NCI-H1417 (cell line): ENCODE results near the gene E2F6.

Source experiments
- DNase-seq, 3 experiments: peaks; one replicate each; lab custom pipeline; 2025; lab: John Stamatoyannopoulos, UW

E2F6 gene

GRCh38 chr2:11465485-11466306, at the start of gene E2F6:
Gene E2F6, minus strand, starts transcription at chr2:11466161. Its CDS starts 282 bp downstream, at chr2:11465879.
- peak; percentile 97 to 98 (median 98) for DNase-seq

DNA sequence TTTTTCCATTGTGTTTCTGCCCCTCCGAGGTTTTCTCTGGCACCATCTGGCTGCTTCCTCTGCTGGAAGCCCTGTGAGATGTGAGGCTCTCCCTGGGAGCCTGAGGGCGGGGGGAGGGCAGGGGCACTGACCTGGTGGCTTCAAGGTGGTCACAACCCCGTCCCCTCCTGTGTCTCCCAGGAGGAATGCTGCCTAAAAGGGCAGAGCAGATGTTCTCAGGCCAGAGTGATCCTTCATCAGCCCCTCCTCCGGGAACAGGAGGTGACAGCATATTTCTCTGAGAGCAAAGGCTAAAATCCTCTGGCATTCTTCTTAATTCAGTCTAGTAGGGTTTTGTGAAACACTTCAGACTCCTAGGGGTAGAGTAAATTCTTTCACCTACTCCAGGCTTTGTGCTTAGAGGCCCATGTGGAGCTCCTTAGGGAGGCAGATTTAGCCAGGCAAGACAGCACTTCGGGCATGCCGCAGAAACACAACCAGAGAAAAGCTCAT, 49.6 kb upstream of the E2F6 start:
- DNase-seq, result no peak

- no peak for DNase-seq
Measured at GRCh38 chr2:11514904-11515303, 48.9 kb upstream of the E2F6 start.

DNA sequence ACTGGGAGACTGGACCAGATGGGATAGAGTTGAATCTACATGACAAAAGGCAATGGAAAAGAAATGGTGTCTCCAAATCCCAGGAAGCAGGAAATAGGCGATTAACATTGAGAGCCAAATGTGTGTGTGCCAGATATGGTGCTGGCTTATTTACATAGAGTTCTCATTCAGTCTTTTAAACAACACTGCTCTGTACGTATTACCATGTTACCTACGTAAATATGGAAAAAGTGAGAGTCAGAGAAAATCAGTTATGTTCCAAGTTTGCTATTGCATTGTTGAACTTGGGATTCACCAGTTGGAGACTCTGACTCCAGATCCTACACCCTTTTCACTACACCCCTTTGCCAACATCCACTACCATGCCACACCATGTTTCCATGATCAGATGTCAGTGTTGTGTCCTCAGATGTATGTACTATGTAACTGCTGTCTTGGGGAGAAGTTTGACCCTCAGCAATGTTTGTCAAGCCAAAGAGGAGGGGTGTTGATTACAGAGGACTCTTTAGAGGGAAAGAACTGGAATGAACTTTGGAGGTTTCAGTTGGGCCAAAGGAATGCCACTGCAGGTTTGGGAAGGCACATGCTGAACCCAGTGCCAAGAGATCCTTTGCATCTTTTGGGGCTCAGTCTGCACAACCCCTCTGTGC, 48.2 kb upstream of the E2F6 start:
- no peak for DNase-seq

DNA sequence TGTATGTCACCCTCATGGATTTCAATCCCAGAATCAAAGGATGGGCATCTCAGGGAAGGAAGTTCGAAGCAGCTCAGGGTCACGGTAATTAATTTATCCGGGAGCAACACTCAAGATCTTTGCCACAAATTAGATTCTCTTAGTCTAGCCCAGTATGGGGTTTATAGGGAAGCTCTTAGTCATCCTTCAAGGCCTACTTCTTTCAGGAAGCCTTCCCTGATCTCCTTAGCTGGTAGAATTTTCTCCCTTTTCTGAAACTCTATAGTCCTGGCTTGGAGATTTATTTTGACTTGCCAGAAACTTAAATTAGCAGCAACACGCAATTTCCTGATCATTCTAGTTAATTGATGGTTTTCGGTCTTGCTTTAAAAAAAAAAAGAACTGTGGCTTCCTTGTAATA, 47.4 kb upstream of the E2F6 start:
- no peak for DNase-seq

GRCh38 chr2:11512431-11512830, 46.5 kb upstream of the E2F6 start:
- DNase-seq, result no peak

DNA sequence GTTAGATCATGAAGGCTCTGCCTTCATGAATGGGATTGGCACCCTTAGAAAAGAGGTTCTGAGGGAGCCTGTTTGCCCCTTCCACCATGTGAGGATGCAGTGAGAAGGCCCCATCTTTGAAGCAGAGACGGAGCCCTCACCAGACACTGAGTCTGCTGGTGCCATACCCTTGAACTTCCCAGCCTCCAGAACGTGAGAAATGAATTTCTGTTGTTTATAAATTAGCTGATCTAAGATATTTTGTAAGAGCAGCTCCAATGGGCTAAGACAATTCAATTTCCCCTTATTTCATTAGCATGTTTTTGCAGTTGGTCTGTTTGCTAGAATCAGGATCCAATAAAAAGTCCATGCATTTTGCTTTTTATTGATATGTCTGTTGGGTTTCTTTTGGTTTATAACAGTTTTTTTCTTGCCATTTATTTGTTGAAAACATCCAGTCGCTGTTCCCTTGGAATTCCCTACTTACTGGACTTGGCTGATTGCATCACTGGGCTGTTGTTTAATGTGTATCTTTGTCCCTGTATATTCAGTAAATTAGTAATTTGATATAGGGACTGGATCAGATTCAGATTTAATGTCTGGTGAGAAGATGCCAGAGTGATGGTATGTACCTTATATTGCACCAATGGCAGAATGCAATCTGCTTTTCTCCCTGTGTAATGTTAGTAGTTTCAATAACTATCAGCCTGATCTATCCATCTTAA, 43.8 kb upstream of the E2F6 start:
- no peak for DNase-seq

DNA sequence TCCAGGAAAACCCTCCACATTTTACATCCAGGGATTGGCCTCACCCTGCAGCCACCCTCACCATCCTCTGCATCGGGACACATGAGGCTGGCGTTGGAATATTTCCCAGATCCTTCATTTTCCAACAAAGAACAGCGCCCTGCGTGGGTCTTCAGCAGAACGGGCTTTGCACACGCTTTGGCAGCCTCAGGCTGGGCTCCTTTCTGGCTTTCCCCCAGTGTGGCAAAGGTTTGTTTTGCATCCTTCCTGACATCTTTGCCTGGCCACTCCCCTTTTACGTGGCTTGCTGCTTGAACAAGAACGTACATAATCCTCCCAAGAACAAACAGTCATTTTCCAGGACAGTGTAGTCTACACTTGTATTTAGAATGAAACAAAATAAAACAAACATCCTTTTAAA, 42.3 kb upstream of the E2F6 start:
- DNase-seq, result no peak

DNA sequence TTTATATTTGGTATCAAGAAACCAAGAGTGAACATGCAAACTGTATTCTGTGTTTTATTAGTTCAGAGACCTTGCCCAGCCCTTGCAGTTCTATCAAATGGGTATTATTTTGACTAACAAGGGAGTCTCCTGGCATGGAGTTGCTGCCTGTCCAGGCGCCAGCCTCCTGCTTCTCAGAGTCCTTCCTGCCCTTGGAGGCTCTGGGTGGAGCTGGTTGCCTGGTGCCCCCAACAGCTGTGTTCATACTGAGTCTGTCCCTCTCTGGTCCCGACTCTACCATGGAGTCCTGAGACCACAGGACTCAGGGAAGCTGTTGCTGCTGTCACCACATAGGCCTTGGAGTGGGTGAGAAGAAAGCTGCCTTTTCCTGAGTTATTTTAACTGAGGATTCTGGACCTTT, 41.6 kb upstream of the E2F6 start:
- DNase-seq, result no peak

DNA sequence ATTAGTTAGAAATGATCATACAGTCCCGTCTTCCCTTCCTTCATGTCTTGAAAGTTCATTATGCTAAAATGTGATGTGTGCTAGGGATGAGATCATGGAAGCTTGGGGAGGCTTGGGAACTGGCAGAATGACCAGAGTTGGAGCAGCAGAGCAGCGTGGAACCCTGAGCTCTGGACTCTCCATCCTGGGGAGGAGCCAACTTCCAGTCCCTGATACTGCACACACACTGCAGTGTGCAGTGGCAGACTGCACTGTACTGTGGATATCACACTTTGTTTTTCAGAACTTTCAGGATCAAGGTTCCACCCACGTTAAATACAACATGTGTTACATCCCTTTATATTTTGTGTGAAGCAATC, 40.6 kb upstream of the E2F6 start:
- no peak for DNase-seq

GRCh38 chr2:11505652-11506610, 40.0 kb upstream of the E2F6 start:
- no peak for DNase-seq

DNA sequence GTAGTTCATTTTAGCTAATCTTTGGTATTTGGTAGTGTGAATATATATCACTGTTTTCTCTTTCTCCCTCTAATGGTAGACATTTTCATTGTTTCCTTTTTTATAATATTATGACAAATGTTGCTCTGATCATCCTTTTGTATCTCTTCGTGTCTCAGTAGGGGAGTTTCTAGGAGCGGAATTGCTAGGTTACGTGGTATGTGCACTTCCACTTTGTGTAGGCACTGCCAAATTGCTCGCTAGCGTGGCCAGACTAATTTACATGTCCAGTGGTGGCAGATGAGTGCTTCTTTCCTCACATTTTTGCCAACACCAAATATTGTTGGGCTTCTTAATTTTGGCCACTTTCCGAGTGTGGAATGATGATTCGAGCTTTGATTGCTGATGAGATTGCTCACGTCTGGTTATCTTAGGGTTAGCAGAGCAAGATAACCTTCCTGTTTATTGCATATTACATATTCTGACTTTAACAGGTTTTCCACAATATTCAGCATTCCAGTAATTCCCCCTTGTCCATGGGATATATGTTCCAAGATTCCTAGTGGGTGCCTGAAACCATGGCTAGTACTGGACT, 37.5 kb upstream of the E2F6 start:
- no peak for DNase-seq

GRCh38 chr2:11502740-11503292, 36.9 kb upstream of the E2F6 start:
- DNase-seq, result no peak

GRCh38 chr2:11500702-11501303, 34.8 kb upstream of the E2F6 start:
- no peak for DNase-seq

DNA sequence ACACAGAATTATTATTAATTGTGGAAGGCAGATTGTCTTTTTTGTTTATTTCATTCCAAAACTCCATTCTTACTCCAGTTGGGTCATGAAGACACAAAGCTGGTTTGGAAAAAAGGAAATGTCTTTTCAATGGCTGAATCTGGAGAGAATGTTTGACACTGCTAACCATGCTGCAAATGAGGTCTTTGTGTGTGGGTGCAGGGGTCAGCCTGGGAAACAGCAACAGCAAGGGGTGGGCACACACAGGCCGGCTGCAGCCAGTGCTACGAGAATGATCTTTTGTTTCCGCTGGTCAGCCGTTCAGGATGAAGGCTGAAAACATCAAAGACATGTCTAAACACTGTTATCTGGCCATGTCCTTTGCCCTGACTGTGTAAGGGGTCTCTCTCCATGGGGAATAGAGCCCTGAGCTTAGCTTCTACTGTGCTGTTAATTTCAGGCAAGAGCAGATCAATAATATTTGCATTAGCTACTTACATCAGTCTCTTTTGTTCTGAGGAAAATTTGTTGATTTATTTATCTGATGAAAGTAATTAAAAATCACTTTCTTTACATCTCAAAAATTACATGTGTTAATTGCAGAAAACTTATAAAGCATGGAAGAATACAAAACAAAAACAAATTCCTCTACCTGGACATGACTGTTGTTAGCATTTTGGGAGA, 33.3 kb upstream of the E2F6 start:
- DNase-seq, result peak in 1 of 3 experiments; percentile 22

- DNase-seq, result no peak
Measured at GRCh38 chr2:11498543-11499034, 32.6 kb upstream of the E2F6 start.

DNA sequence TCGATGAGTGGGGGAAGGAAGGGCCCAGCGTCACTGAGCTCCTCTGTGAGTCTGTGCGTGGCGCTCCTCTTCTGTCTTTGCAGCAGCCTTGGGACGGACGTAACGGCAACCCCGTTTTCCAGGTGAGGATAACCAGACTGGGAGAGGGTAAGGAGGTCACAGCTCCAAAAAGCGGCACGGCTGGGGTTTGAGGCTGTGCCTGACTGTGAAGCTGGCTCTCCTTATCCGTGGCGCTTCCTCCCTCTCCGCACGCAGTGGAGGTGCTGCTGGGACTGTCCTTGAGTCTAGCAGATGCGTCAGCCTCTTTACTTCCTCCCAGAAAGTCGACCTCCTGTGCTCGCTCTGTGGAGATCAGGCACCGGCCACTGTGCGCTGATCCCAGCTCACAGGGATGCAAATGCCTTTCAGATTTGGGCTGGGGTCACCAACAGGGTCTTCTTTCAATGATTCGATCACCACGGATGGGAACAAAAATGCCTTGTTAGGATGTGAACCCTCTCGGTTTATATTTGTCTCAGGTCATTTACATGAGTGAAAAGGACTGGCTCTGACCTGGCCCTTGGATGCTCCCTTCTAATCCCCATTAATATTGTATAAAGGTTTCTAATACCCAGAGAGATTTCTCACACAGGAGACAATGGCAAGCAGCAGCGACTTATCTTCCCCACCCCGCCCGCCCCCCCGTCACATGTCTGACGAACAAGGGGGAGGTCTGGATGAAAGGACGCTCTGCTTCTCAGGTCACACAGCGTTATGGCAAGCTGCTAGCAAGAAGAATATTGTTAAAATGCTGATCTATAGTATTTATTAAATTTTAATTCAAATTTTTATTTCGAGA, 30.1 kb upstream of the E2F6 start:
- no peak for DNase-seq

GRCh38 chr2:11494310-11494709, 28.3 kb upstream of the E2F6 start:
- DNase-seq, result no peak

DNA sequence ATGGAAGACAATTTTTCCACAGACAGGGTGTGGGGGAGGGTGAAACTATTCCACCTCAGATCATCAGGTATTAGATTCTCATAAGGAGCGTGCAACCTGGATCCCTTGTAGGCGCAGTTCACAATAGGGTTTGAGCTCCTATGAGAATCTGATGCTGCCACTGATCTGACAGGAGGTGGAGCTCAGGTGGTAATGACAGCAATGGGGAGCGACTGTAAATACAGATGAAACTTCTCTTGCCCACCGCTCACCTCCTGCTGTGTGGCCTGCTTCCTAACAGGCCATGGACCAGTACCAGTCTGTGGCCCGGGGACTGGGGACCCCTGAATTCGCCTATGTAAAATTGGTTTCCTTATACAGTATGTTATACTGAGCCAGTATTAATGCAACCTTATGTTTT, 27.3 kb upstream of the E2F6 start:
- DNase-seq, result no peak
